Caco-2 (cell line): ENCODE data around the gene GUCA2A. TPM values are rescaled to one million over a fixed set of nuclear protein-coding genes. Genes with fewer than 3 reads are reported as not detected.

Experiments
- BruUV-seq: library from RNA; stranded (reverse); fragments of 400-500 nt; replicated peaks from 2 replicates; lab custom pipeline; 2021; lab: Mats Ljungman, UMichigan
- CTCF ChIA-PET: fragments of 300-600 bp; sonication (Branson Sonifier 250); formaldehyde crosslinking; loops from one replicate; lab custom pipeline; 2022; ENCODE audit warnings: antibody characterized with exemption; lab: Charles Lee
- POLR2A ChIA-PET: fragments of 300-600 bp; sonication (Branson Sonifier 250); formaldehyde crosslinking; loops from one replicate; lab custom pipeline; 2022; ENCODE audit warnings: antibody characterized with exemption; lab: Charles Lee
- DNase-seq, 2 experiments: peaks; one replicate each; pipeline versions ENCODE4 v3.0.0 to v3.0.0-alpha.2; 2020 to 2022
- H3K27me3 ChIP-seq: replicated peaks from 2 replicates; pipeline ENCODE4 v1.6.0; 2011; ENCODE audit warnings: low read length; ENCODE audit not compliant: control insufficient read depth, insufficient read depth
- H3K36me3 ChIP-seq: 2 replicates; pipeline ENCODE4 v1.5.1; 2011; ENCODE audit warnings: low read length; ENCODE audit not compliant: control insufficient read depth, insufficient read depth
- H3K4me1 ChIP-seq: fragments of 250-450 bp; sonication (Bioruptor Pico); 2 replicates; pipeline ENCODE4 v1.5.1; 2020; ENCODE audit warnings: mild to moderate bottlenecking
- H3K4me3 ChIP-seq: 2 replicates; pipeline ENCODE4 v1.5.1; 2011; ENCODE audit warnings: low read depth, mild to moderate bottlenecking, control low read depth, low read length
- H3K9me3 ChIP-seq: fragments of 250-450 bp; sonication (Bioruptor Pico); 2 replicates; pipeline ENCODE4 v1.5.1; 2020; ENCODE audit warnings: mild to moderate bottlenecking, moderate library complexity
- H3K27ac Mint-ChIP-seq: one replicate; pipeline ENCODE4 v1.8.0; 2022; ENCODE audit warnings: mixed read lengths; ENCODE audit not compliant: unreplicated experiment
- H3K27me3 Mint-ChIP-seq: one replicate; pipeline ENCODE4 v1.8.0; 2022; ENCODE audit warnings: mixed read lengths; ENCODE audit not compliant: insufficient read depth, unreplicated experiment
- H3K36me3 Mint-ChIP-seq: one replicate; pipeline ENCODE4 v1.8.0; 2022; ENCODE audit warnings: mild to moderate bottlenecking, mixed read lengths; ENCODE audit not compliant: insufficient read depth, unreplicated experiment
- H3K4me1 Mint-ChIP-seq: one replicate; pipeline ENCODE4 v1.8.0; 2022; ENCODE audit warnings: low read depth, mixed read lengths; ENCODE audit not compliant: unreplicated experiment
- H3K4me3 Mint-ChIP-seq: one replicate; pipeline ENCODE4 v1.8.0; 2022; ENCODE audit warnings: mild to moderate bottlenecking, moderate library complexity, mixed read lengths; ENCODE audit not compliant: unreplicated experiment
- H3K9me3 Mint-ChIP-seq: one replicate; pipeline ENCODE4 v1.8.0; 2022; ENCODE audit warnings: mixed read lengths; ENCODE audit not compliant: unreplicated experiment
- CTCF ChIP-seq, 2 experiments: fragments of 200-600 bp in 1 of 2; IDR thresholded peaks; 1 replicate in 1 of 2; 2 replicates in 1 of 2; pipeline versions ENCODE4 v1.5.1 to v1.8.0; 2011 to 2022; ENCODE audit warnings: antibody characterized with exemption in 1 of 2, control low read depth in 1 of 2, inconsistent platforms in 1 of 2, low read depth in 1 of 2, low read length in 1 of 2, mild to moderate bottlenecking in 1 of 2, moderate library complexity in 1 of 2; ENCODE audit not compliant: insufficient read depth in 1 of 2, severe bottlenecking in 1 of 2, unreplicated experiment in 1 of 2
- intact Hi-C: fragments of 100-400 bp; cut with micrococcal nuclease; formaldehyde crosslinking; loops from one replicate; pipeline ENCODE4 v1.10.0; 2022; ENCODE audit not compliant: unreplicated experiment
- total RNA-seq: library from RNA; stranded (reverse); gene quantifications from 2 replicates; pipeline ENCODE4 v1.2.3, GENCODE V29; 2022

The GUCA2A gene
- total RNA-seq, 1 experiment from 2014 or later = 28.8 TPM

GRCh38 chr1:42183957-42184268, 19.4 kb upstream of the GUCA2A start:
- intact Hi-C loops = no loop called here
- H3K9me3 Mint-ChIP-seq = no peaks in the 10 kb centered on the region
- peaks cover 15% of the 10 kb centered on the region for H3K4me1 Mint-ChIP-seq
- Histone ChIP-seq H3K4me1 (0 out of 2 replicates have a peak, but pooled peaks cover 9% of the 10 kb centered on the region), H3K9me3 (no peaks in the 10 kb centered on the region), H3K36me3 (peaks cover 2% of the 10 kb centered on the region), H3K27me3 (no peaks in the 10 kb centered on the region), H3K4me3 (no peak overlapping the region)
- BruUV-seq = no TSS peak
- ChIA-PET CTCF (no interaction called here), POLR2A (no interaction called here)
- H3K27me3 Mint-ChIP-seq = no peaks in the 10 kb centered on the region
- no peak for TF ChIP-seq CTCF (IDR thresholded peaks at IDR 0.05; ENCODE audit: insufficient read depth in 1 of 2, low read depth in 1 of 2, low read length in 1 of 2, severe bottlenecking in 1 of 2, unreplicated experiment in 1 of 2)
- H3K4me3 Mint-ChIP-seq = no peak overlapping the region
- no peak for DNase-seq
- peaks cover 51% of the 10 kb centered on the region for H3K36me3 Mint-ChIP-seq
- H3K27ac Mint-ChIP-seq = no peak overlapping the region

- ChIA-PET POLR2A (no interaction called here), CTCF (interaction anchor here (1.2 kb wide), 1 partner anchor 10 kb away, joined by 4 read pairs; no protein-coding TSS in a partner anchor)
- Mint-ChIP-seq H3K9me3 (no peaks in the 10 kb centered on the region), H3K27ac (no peak overlapping the region), H3K4me1 (peaks cover 15% of the 10 kb centered on the region), H3K27me3 (no peaks in the 10 kb centered on the region), H3K36me3 (peaks cover 47% of the 10 kb centered on the region), H3K4me3 (no peak overlapping the region)
- Histone ChIP-seq H3K4me3 (no peak overlapping the region), H3K9me3 (no peaks in the 10 kb centered on the region), H3K4me1 (peaks cover 13% of the 10 kb centered on the region; the same call in 1 of the 2 replicates), H3K27me3 (no peaks in the 10 kb centered on the region), H3K36me3 (peaks cover 2% of the 10 kb centered on the region)
- TF ChIP-seq CTCF (IDR thresholded peaks at IDR 0.05; ENCODE audit: insufficient read depth in 1 of 2, low read depth in 1 of 2, low read length in 1 of 2, severe bottlenecking in 1 of 2, unreplicated experiment in 1 of 2) = no peak
- no TSS peak for BruUV-seq
- no peak for DNase-seq
- intact Hi-C loops = no loop called here
Measured at GRCh38 chr1:42183210-42183956, 18.8 kb upstream of the GUCA2A start.

- POLR2A ChIA-PET = no interaction called here
- no peaks in the 10 kb centered on the region for H3K27me3 Mint-ChIP-seq
- CTCF ChIA-PET = no interaction called here
- no peak overlapping the region for H3K4me3 ChIP-seq
- H3K27ac Mint-ChIP-seq = no peak overlapping the region
- H3K9me3 ChIP-seq = no peaks in the 10 kb centered on the region
- DNase-seq = no peak
- peaks cover 2% of the 10 kb centered on the region for H3K36me3 ChIP-seq
- no TSS peak for BruUV-seq
- intact Hi-C loops = no loop called here
- H3K4me3 Mint-ChIP-seq = no peak overlapping the region
- peaks cover 41% of the 10 kb centered on the region for H3K36me3 Mint-ChIP-seq
- no peaks in the 10 kb centered on the region for H3K27me3 ChIP-seq
- no peak for TF ChIP-seq CTCF (IDR thresholded peaks at IDR 0.05; ENCODE audit: insufficient read depth in 1 of 2, low read depth in 1 of 2, low read length in 1 of 2, severe bottlenecking in 1 of 2, unreplicated experiment in 1 of 2)
- H3K4me1 ChIP-seq = peaks cover 19% of the 10 kb centered on the region; the same call in 1 of the 2 replicates
- H3K4me1 Mint-ChIP-seq = peaks cover 13% of the 10 kb centered on the region
- H3K9me3 Mint-ChIP-seq = no peaks in the 10 kb centered on the region
Measured at GRCh38 chr1:42181687-42182086, 17.1 kb upstream of the GUCA2A start.
